SK-N-MC (cell line): Measurements from ENCODE around the gene EPHA3.

Experiments
- DNase-seq: peaks from one replicate; pipeline ENCODE4 v3.0.0-alpha.2; 2011; ENCODE audit warnings: low read depth, low spot score
- H3K27ac ChIP-seq: fragments of 200-600 bp; sonication (generic); 2 replicates; pipeline ENCODE4 v1.5.1; 2016; ENCODE audit warnings: mixed run types
- H3K36me3 ChIP-seq: fragments of 200-600 bp; sonication (generic); 2 replicates; pipeline ENCODE4 v1.6.1; 2017; ENCODE audit warnings: antibody characterized with exemption, low read length, mixed read lengths; ENCODE audit not compliant: insufficient read depth
- H3K4me3 ChIP-seq: fragments of 200-600 bp; sonication (generic); 2 replicates; pipeline ENCODE4 v1.5.1; 2016
- H3K9ac ChIP-seq: fragments of 200-600 bp; sonication (generic); 2 replicates; pipeline ENCODE4 v1.8.0; 2017; ENCODE audit warnings: mixed run types, mixed read lengths; ENCODE audit not compliant: insufficient read length
- H3K9me3 ChIP-seq: fragments of 200-600 bp; sonication (generic); 2 replicates; pipeline ENCODE4 v1.6.1; 2017; ENCODE audit warnings: low read depth, mild to moderate bottlenecking, antibody characterized with exemption, low read length, moderate library complexity, mixed read lengths
- EZH2 ChIP-seq: fragments of 200-600 bp; sonication (generic); IDR thresholded peaks from one replicate; pipeline ENCODE4 v1.6.1; 2017; ENCODE audit warnings: antibody characterized with exemption
- FOXP2 ChIP-seq: optimal IDR thresholded peaks from 2 replicates; pipeline ENCODE3; 2011; ENCODE audit warnings: mild to moderate bottlenecking, moderate library complexity; ENCODE audit not compliant: insufficient read depth; ENCODE audit errors: extremely low read length, control extremely low read depth
- POLR2AphosphoS5 ChIP-seq: IDR thresholded peaks from 2 replicates; pipeline ENCODE4 v1.6.1; 2012; ENCODE audit warnings: mild to moderate bottlenecking, low read depth, low read length, borderline replicate concordance

The EPHA3 gene

DNA sequence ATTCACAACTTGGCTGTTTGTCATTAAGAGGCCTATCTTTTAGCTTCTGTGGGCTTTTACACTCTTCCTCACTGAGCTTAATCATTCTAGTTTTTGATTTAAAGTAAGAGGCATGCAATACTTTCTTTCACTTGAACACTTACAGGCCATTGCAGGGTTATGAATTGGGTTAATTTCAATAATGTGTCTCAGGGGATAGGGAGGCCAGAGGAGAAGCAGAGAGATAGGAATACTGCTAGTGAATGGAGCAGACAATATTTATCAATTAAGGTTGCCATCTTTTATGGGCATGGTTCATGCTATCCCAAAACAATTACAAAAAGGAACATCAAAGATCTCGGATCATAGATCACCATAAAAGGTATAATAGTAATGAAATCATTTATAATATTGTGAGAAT lies 189.8 kb downstream of the EPHA3 start:
- no peak for DNase-seq
- no peak overlapping the region for H3K4me3 ChIP-seq
- H3K27ac ChIP-seq, result no peak overlapping the region
- TF ChIP-seq FOXP2 (no peak), POLR2AphosphoS5 (no peak), EZH2 (no peak)
- H3K36me3 ChIP-seq, result no peaks in the 10 kb centered on the region
- no peaks in the 10 kb centered on the region; the same call in 1 of the 2 replicates for H3K9me3 ChIP-seq
- no peak overlapping the region for H3K9ac ChIP-seq

- Histone ChIP-seq H3K9me3 (no peaks in the 10 kb centered on the region), H3K36me3 (no peaks in the 10 kb centered on the region), H3K4me3 (peak overlapping the region; percentile 57), H3K9ac (no peak overlapping the region), H3K27ac (peak overlapping the region; percentile 86)
- TF ChIP-seq EZH2, result no peak
- DNase-seq, result no peak
Observed at GRCh38 chr3:89300526-89300925, 193.1 kb downstream of the EPHA3 start.

DNA sequence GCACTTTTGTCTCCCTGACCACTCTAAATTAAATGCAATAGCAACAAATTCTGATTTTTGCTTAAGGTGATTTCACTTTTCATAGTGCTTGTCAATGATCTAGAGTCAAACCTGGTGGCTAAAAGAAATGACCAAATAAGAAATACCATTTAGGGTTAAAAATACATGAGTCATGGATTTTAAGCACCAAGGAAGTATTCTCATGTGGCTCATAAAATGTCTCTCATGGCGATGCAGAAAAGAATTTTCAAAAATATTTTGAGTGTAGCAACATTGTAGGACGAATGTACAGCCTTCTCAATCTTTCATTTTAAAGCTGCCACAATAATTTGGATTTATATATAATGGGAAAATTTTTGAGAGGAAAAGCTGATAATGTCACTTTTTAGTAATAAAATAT lies 193.6 kb downstream of the EPHA3 start:
- Histone ChIP-seq H3K27ac (peak overlapping the region; percentile 86), H3K4me3 (peak overlapping the region; percentile 57), H3K9me3 (no peaks in the 10 kb centered on the region), H3K9ac (peak overlapping the region; percentile 21), H3K36me3 (no peaks in the 10 kb centered on the region)
- TF ChIP-seq FOXP2 (no peak), POLR2AphosphoS5 (no peak), EZH2 (no peak)
- DNase-seq, result peak; percentile 42

DNA sequence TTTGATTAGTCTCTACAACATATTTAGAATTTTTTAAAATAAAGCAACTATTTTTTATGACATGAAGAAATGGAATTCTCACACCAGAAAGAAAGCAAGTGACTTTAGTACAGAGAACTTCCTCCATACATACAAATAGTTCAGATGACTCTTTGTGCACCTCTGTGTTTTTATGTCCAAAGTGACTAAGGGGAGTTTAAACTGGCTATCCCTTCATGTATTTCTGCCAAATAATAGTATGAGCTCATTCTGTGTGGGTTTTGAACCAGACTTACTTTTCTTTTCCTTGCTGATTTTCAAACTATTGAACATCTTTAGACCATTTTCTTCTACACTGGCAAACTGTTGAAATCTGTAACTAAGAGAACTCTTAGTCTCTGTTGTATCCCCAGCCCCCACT lies 196.3 kb downstream of the EPHA3 start:
- H3K27ac ChIP-seq, result 0 out of 2 replicates have a peak overlapping the region, but pooled peaks have one; percentile 6
- no peak overlapping the region for H3K4me3 ChIP-seq
- H3K36me3 ChIP-seq, result no peaks in the 10 kb centered on the region
- TF ChIP-seq FOXP2, result no peak
- TF ChIP-seq POLR2AphosphoS5, result no peak
- TF ChIP-seq EZH2, result no peak
- H3K9me3 ChIP-seq, result no peaks in the 10 kb centered on the region
- no peak for DNase-seq
- no peak overlapping the region for H3K9ac ChIP-seq

- no peak overlapping the region for H3K4me3 ChIP-seq
- H3K9ac ChIP-seq, result no peak overlapping the region
- 0 out of 2 replicates have a peak, but pooled peaks cover under 1% of the 10 kb centered on the region for H3K36me3 ChIP-seq
- no peaks in the 10 kb centered on the region for H3K9me3 ChIP-seq
- DNase-seq, result no peak
- H3K27ac ChIP-seq, result no peak overlapping the region
- TF ChIP-seq EZH2 (no peak), FOXP2 (no peak), POLR2AphosphoS5 (no peak)
Observed at GRCh38 chr3:89306540-89306939, 199.1 kb downstream of the EPHA3 start.

DNA sequence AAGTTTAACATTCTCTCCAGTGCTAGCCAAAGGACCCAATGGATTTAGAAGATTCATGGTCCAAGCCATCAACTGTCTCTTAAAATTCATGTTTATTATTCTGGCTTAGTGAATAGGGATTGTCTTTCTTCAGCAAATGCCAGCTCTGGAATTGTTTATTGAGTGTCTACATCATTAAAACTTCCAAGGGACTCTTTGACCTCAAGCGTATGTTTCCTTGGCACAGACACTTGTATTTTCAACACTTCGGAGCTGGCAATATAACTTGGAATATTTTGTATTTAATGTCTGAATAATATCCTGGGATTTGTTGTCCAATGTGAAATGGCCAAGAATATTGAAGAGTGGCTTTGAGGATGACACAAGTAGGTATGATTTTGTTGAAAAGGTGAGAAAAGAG lies 204.2 kb downstream of the EPHA3 start:
- no peak for DNase-seq
- no peak overlapping the region for H3K9ac ChIP-seq
- H3K36me3 ChIP-seq, result peaks cover 14% of the 10 kb centered on the region; the same call in 1 of the 2 replicates
- H3K9me3 ChIP-seq, result no peaks in the 10 kb centered on the region
- no peak overlapping the region for H3K27ac ChIP-seq
- TF ChIP-seq POLR2AphosphoS5 (no peak), EZH2 (no peak), FOXP2 (no peak)
- H3K4me3 ChIP-seq, result no peak overlapping the region

DNA sequence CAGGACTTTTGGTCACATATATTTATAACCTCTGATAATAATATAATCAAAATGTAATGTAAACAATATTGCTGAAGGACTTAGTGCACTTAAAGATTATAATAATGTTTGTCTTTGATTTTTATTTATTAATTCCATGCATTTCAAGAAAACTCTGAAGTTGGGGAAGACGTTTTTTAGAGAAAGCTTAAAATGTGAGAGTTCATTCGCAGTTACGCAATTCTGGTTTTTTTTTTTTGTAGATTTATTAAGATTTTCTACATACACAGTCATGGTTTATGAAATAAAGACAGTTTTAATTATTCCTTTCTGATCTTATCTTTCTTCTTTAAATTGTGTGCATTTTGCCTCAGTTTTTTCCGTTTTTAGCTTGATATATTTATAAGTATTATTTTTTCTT lies 204.7 kb downstream of the EPHA3 start:
- TF ChIP-seq POLR2AphosphoS5 (no peak), FOXP2 (no peak), EZH2 (no peak)
- H3K9me3 ChIP-seq, result no peaks in the 10 kb centered on the region

GRCh38 chr3:89314454-89315098 lies 207.2 kb downstream of the EPHA3 start:
- Histone ChIP-seq H3K9me3 (no peaks in the 10 kb centered on the region), H3K27ac (0 out of 2 replicates have a peak overlapping the region, but pooled peaks have one; percentile 22), H3K36me3 (peaks cover 14% of the 10 kb centered on the region; the same call in 1 of the 2 replicates), H3K4me3 (no peak overlapping the region), H3K9ac (peak overlapping the region; percentile 47)
- no peak for TF ChIP-seq EZH2
- TF ChIP-seq POLR2AphosphoS5, result no peak
- no peak for TF ChIP-seq FOXP2
- DNase-seq, result no peak

More for the DNA sequence above, 204.7 kb downstream of the EPHA3 start:
- Histone ChIP-seq H3K4me3 (no peak overlapping the region), H3K27ac (no peak overlapping the region), H3K9ac (no peak overlapping the region), H3K36me3 (peaks cover 14% of the 10 kb centered on the region; the same call in 1 of the 2 replicates)
- no peak for DNase-seq

GRCh38 chr3:89315750-89316470 lies 208.5 kb downstream of the EPHA3 start:
- Histone ChIP-seq H3K4me3 (no peak overlapping the region), H3K9ac (no peak overlapping the region), H3K36me3 (peaks cover 14% of the 10 kb centered on the region; the same call in 1 of the 2 replicates), H3K9me3 (no peaks in the 10 kb centered on the region), H3K27ac (no peak overlapping the region)
- no peak for TF ChIP-seq FOXP2
- no peak for TF ChIP-seq POLR2AphosphoS5
- TF ChIP-seq EZH2, result no peak
- no peak for DNase-seq
